ENCODE measurements around the gene ACAP1. TPM values are rescaled to one million over a fixed set of nuclear protein-coding genes. Genes with fewer than 3 reads are reported as not detected.
"Not testable (repeated sequence)": the region's sequence is repeated elsewhere in the genome, so short reads cannot be mapped to it uniquely, and the experiment has no call there.

The ACAP1 gene
- total RNA-seq, 2 donors from 2014 or later = 0.99 to 2.1 TPM

- WGBS, 2 donors = 56 to 68% methylated on average over 2 of the region's 2 CpGs
- TF ChIP-seq, protein P1, sequence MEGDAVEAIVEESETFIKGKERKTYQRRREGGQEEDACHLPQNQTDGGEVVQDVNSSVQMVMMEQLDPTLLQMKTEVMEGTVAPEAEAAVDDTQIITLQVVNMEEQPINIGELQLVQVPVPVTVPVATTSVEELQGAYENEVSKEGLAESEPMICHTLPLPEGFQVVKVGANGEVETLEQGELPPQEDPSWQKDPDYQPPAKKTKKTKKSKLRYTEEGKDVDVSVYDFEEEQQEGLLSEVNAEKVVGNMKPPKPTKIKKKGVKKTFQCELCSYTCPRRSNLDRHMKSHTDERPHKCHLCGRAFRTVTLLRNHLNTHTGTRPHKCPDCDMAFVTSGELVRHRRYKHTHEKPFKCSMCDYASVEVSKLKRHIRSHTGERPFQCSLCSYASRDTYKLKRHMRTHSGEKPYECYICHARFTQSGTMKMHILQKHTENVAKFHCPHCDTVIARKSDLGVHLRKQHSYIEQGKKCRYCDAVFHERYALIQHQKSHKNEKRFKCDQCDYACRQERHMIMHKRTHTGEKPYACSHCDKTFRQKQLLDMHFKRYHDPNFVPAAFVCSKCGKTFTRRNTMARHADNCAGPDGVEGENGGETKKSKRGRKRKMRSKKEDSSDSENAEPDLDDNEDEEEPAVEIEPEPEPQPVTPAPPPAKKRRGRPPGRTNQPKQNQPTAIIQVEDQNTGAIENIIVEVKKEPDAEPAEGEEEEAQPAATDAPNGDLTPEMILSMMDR (IDR thresholded peaks at IDR 0.05) = no peak
- no peak for TF ChIP-seq POLR2A (IDR thresholded peaks at IDR 0.05)
- H3K9me3 ChIP-seq = no peaks in the 10 kb centered on the region
- no peak overlapping the region for H3K27ac ChIP-seq
- intact Hi-C loops (cut with DNase I) = no loop called here
- peaks cover 30% of the 10 kb centered on the region for H3K4me1 ChIP-seq
- ATAC-seq (no peak), DNase-seq (no peak)
- H3K27me3 ChIP-seq = no peaks in the 10 kb centered on the region
- no peak overlapping the region for H3K4me3 ChIP-seq
- no peaks in the 10 kb centered on the region for H3K36me3 ChIP-seq (replicated peaks in 1 of 2; ENCODE audit: insufficient read depth in 1 of 2, low read depth in 2 of 2)
Observed at GRCh38 chr17:7357381-7357780, 21.1 kb downstream of the ACAP1 start.

GRCh38 chr17:7361906-7362305 lies 25.6 kb downstream of the ACAP1 start:
- Histone ChIP-seq H3K4me3 (no peak overlapping the region), H3K9me3 (no peaks in the 10 kb centered on the region), H3K27ac (no peak overlapping the region), H3K4me1 (no peaks in the 10 kb centered on the region), H3K36me3 (replicated peaks in 1 of 2; ENCODE audit: insufficient read depth in 1 of 2, low read depth in 2 of 2) (no peaks in the 10 kb centered on the region), H3K27me3 (no peaks in the 10 kb centered on the region)
- intact Hi-C loops (cut with DNase I) = no loop called here
- ATAC-seq = no peak
- 31 to 48% methylated on average over 3 of the region's 3 CpGs for WGBS, 2 donors
- TF ChIP-seq POLR2A (IDR thresholded peaks at IDR 0.05) = no peak
- TF ChIP-seq, protein P1 (IDR thresholded peaks at IDR 0.05) = no peak
- no peak for DNase-seq

- Histone ChIP-seq H3K9me3 (no peaks in the 10 kb centered on the region), H3K4me3 (no peak overlapping the region), H3K36me3 (replicated peaks in 1 of 2; ENCODE audit: insufficient read depth in 1 of 2, low read depth in 2 of 2) (no peaks in the 10 kb centered on the region), H3K27me3 (no peaks in the 10 kb centered on the region), H3K27ac (no peak overlapping the region), H3K4me1 (no peaks in the 10 kb centered on the region)
- intact Hi-C loops (cut with DNase I) = no loop called here
- WGBS, 2 donors = 87 to 94% methylated on average over 6 of the region's 6 CpGs
- DNase-seq (no peak), ATAC-seq (no peak)
- TF ChIP-seq, protein P1 (IDR thresholded peaks at IDR 0.05) = no peak
- TF ChIP-seq POLR2A (IDR thresholded peaks at IDR 0.05) = no peak
Observed at GRCh38 chr17:7363311-7363710, 27.0 kb downstream of the ACAP1 start.

DNA sequence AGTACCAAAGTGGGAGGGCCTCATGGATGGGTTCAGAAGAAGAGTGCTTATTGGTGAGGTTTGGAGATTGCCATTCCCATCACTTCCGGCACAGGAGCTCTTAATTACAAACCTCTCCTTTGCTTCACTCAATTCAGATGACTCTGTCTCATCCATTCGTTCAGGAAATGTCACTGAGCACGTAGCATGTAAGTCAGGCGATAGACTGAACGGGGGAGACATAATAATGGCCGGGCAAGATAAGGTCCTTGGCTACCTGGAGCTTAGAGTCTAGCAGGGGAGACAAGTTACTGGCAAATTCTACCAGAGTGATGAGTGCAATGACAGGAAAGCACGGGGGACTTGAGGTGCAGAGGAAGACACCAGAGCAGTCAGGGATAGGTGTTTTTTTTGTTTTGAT lies 29.6 kb downstream of the ACAP1 start:
- H3K36me3 ChIP-seq (replicated peaks in 1 of 2; ENCODE audit: insufficient read depth in 1 of 2, low read depth in 2 of 2); H3K4me1 ChIP-seq; DNase-seq; intact Hi-C loops (cut with DNase I); H3K9me3 ChIP-seq; H3K27me3 ChIP-seq; ATAC-seq; H3K27ac ChIP-seq; H3K4me3 ChIP-seq: not testable (repeated sequence)
- 88% methylated on average over 6 of the region's 7 CpGs for whole genome bisulfite sequencing, 2 donors

DNA sequence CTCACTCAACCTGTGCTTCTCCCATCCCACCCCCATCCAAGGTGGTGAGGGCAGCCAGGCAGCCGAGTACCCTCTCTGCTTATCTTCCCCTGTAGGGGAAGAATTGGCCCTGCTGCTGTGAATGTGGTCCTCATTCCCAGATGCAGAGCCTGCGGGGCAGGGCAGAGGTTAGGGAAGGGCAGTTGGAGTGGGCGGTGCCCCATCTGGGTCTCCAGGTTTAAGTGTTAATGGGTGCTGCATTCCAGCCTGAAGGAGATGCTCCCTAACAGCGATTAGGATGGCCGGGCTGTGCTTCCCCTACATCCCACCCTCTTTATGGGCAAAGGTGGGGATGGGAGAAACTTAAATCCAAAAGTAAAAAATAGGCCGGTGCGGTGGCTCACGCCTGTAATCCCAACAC lies 30.8 kb downstream of the ACAP1 start:
- no peak overlapping the region for H3K4me3 ChIP-seq
- H3K9me3 ChIP-seq = no peaks in the 10 kb centered on the region
- intact Hi-C loops (cut with DNase I) = no loop called here
- no peaks in the 10 kb centered on the region for H3K4me1 ChIP-seq
- H3K27me3 ChIP-seq = no peaks in the 10 kb centered on the region
- no peak for ATAC-seq
- H3K27ac ChIP-seq = no peak overlapping the region
- DNase-seq = no peak
- TF ChIP-seq, protein P1 (IDR thresholded peaks at IDR 0.05) = no peak
- TF ChIP-seq POLR2A (IDR thresholded peaks at IDR 0.05) = no peak
- 80 to 89% methylated on average over 6 to 8 of the region's 8 CpGs for WGBS, 2 donors
- H3K36me3 ChIP-seq (replicated peaks in 1 of 2; ENCODE audit: insufficient read depth in 1 of 2, low read depth in 2 of 2) = no peaks in the 10 kb centered on the region

All from body of pancreas (tissue), 4 donors.